ENCODE measurements around the gene ERP44. TPM values are rescaled to one million over a fixed set of nuclear protein-coding genes. Genes with fewer than 3 reads are reported as not detected.

ERP44 gene
- 8.7 and 12.9 TPM in 2 replicates for total RNA-seq

DNA sequence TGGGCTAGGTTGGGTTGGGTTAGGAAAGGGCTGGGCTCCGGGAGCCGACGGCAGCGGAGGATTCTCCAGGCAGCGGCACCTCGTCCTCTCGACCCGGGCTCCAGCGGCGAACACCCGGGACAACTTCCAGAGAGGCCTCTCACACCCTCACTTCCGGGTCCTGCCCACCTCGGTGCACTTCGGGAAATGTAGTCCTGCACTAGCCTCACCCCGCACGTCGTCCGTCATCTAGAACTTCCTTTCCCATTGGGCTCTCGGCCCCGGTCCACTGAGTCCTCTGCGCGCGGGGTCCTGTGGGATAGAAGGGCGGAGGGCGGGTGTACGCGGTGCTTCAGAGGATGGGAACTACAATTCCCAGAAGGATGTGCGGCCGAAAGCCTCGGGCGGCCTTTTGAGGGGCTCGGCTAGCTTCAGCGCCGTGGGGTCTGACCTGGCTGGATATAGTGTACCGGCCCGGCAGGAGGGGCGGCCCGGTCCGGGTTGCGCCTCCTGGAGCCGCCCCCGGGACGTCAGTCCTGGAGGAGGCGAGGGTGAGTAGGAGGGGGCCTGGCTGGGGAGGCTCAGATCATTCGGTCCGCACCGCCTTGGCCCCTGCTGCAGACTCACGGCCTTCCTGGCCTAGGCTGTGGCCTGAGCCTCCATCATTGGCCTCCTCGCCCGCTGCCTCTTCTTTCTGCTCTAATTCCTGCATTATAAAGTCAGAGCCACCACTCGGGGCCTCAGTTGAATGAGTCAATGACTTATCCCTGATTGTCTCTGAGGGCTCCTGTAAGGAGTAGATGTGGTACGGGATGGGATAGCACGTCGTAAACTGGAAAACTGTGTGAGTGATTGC is at the start of gene ERP44, which contains the start of gene INVS:
Gene ERP44, minus strand, starts transcription at position 114 of the 835 bp plus-strand sequence. CDS start 160 bp downstream, outside the sequence.
Gene INVS, plus strand, starts transcription at position 357 of the 835 bp plus-strand sequence. CDS start 5,279 bp downstream, outside the sequence.

Other genes starting within 250 kb of the ERP44 start
- gene STX17, start 192.3 kb downstream of the ERP44 start, total RNA-seq: 20.7 and 21.9 TPM in 2 replicates
- gene INVS, start 243 bp upstream of the ERP44 start, total RNA-seq: 35.4 and 36.5 TPM in 2 replicates

Data from uterine smooth muscle cell (primary cell).